Inflammatory macrophage treated with lipopolysaccharide for 1 hour (primary cell): ENCODE data around the gene ARHGAP10.
A peak's percentile ranks its signal among the peaks of the same experiment; 100 is the strongest.

Source experiments
- DNase-seq, 2 donors: peaks; one replicate each; pipeline ENCODE4 v3.0.0-alpha.2; 2020 to 2022

The ARHGAP10 gene

DNA sequence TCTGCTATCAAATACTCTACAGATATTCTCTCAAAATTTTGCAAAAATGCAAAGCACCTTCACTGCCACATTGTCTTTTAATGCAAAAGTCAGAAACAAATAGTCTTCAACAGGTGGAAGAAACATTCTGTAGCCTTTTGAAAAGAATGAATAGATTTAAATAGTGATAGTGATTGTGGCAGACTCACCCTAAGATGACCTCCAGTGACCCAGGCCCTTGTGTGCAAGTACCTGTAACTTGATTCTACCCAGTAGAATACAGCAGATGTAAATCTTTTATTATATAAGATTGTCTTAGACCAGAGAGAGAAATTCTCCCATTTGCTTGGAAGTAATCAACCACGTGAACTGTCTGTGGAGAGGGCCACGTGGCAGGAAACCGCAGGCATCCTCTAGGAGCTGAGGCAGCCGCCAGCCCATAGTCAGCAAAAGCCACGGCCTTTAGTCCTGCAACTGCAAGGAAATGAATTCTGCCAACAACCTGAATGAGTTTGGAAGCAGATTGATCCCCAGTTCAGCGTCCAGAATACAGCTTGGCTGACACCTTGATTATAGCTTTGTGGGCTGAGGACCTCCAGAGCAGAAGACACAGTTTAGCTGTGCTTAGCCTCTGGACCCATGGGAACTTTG lies 272.5 kb downstream of the ARHGAP10 start:
- DNase-seq = no peak

DNA sequence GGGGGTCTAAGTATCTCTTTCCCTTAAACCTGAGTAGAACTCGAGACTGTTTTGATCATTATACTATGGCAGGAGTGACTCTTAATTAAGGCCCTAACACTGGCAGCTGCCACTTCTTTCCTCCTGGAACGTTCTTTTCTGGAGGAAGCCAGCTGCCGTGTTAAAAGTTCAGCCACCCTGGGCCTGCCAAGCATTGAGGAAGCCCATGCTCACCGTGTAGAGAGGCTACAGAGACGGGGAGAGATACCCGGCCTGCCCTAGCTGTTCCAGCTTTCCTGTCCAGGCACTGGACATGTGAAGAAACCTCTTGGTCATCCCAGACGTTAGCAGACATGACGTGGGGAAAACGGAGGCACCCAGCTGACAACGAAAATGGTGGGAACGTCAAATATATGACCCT lies 274.1 kb downstream of the ARHGAP10 start:
- no peak for DNase-seq

- peak; percentile 70 to 79 for DNase-seq
Observed at GRCh38 chr4:148007314-148007760, 275.4 kb downstream of the ARHGAP10 start.

GRCh38 chr4:148007792-148008191 lies 275.9 kb downstream of the ARHGAP10 start:
- DNase-seq = peak; percentile 70 to 80

DNA sequence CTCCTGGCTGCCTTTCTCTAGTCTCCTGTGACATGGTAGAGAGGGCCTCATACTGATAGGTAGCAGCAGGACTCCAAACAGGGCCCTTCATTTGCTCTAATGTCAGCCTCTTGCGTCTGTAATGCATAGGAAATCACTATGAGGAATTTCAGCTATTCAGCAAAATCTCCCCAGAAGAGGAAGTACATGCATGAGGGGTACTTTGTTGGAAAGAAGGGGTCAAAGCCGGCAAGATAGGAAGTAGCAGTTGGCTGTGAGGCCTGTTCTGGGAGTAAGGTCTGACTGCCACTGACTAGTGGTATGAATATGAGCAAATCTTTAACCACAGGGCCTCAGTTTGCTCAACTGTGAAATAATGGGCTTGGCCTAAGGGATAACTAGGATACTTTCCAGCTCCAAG lies 283.2 kb downstream of the ARHGAP10 start:
- DNase-seq = peak; percentile 23 to 40

- no peak for DNase-seq
Observed at GRCh38 chr4:148015468-148015867, 283.6 kb downstream of the ARHGAP10 start.

- DNase-seq = no peak
Observed at GRCh38 chr4:148016063-148016637, 284.3 kb downstream of the ARHGAP10 start.

DNA sequence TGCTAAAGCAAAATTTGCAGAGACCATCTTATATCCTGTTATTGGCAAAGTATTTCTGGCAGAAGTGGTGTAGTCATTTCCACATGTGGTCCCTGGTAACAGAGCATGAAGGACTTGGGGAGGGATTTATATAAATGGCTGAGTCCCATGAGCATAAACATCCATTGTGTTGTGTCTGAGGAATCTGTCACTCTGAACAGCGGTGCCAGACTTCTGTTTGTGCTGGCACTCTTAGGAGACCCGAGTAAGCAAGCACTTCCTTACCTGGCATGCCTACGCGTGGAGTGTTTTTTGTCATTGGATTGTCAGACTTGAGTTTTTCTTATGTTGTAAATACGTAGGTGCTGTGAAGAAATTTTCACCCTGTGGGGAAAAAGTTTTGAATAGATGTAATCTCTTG lies 285.9 kb downstream of the ARHGAP10 start:
- no peak for DNase-seq

- DNase-seq = no peak
Observed at GRCh38 chr4:148021686-148022085, 289.8 kb downstream of the ARHGAP10 start.

DNA sequence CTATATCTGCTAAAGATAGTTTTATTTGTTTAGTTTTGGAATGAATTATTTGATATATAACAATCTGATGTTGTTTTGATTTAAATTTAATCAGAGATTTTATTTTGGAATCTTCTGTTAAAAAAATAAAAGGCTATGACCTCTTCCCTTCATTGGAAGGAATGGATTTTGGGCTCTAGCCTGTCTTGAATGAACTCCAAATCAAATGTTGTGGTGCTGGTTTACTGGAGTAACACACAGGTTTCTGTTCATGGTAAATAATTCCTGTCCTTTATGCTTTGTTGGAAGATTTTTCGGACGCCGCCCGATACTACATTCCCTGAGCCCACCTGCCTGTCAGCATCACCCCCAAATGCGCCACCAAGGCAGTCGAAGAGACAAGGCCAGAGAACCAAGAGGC lies 291.1 kb downstream of the ARHGAP10 start:
- DNase-seq = no peak

DNA sequence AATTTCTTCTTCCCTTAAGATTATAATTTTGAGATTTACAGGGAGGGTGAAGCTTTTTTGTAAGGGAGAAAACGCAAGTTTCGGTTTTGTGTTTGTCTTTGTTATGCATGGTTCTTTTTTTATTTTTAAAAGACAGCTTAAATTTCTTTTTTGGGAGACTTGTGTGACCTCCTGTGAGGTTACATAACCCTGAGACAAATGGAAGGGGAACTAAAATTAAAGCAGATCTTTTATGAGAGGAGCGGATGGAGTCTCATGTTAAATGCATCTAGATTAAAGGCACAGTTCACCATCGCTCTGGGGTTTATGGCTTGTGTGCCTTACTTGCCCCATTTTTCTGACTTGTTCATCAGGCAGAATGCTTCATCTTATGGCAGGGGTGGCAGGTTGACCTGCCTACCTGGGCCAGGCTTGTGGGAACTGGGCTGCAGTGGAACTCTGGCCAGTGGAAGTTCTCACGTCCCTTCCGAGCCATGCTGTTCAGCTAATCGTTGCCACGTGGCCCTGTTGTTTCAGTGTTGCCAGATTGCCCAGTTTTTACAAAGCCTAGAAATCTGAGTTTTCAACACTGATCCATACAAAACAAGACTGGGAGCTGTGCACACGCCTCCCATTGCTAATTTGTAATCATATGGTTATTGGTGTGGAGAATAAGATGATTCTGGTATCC lies 291.8 kb downstream of the ARHGAP10 start:
- no peak for DNase-seq

DNA sequence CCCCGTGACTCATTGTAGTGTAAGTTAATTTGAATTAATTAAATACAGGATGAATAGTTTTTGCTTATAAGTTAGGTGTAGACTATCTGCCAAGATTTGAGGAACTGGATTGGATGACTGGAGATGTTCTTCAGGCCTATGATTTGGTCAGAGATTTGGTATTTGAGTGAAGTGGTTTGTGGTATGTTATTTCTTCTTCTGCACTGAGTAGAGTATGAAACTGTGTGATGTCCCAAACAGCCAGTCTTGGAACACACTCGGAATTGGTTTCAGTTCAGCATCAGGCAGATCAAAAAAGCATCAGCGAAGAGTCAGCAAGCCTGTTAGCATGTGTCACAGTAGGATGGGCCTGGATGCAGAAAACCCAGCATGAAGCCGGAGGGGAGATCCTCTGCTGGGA lies 294.1 kb downstream of the ARHGAP10 start:
- no peak for DNase-seq

DNA sequence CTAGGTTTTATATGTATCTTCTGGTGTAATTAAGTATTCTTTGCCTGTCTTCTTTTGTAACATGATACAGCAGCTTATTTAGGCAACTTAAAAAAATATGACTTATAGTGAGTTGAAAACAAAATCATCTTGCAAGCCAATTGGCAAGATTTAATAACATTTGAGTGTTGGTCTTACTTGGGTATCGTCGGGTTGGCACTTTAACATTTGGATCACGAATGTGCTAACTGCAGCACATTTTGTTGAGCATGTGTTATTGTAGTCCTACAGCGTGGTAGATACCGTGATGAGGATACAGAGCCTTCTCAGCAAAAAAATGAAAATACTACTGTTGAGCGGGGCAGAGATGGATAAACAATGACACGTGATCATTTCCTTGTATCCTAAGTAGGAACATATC lies 295.3 kb downstream of the ARHGAP10 start:
- no peak for DNase-seq

GRCh38 chr4:148029781-148030180 lies 297.9 kb downstream of the ARHGAP10 start:
- peak in 1 of 2 donors; percentile 20 for DNase-seq

GRCh38 chr4:148030193-148030873 lies 298.4 kb downstream of the ARHGAP10 start:
- DNase-seq = peak; percentile 45 to 47

GRCh38 chr4:148034813-148035212 lies 302.9 kb downstream of the ARHGAP10 start:
- DNase-seq = no peak

DNA sequence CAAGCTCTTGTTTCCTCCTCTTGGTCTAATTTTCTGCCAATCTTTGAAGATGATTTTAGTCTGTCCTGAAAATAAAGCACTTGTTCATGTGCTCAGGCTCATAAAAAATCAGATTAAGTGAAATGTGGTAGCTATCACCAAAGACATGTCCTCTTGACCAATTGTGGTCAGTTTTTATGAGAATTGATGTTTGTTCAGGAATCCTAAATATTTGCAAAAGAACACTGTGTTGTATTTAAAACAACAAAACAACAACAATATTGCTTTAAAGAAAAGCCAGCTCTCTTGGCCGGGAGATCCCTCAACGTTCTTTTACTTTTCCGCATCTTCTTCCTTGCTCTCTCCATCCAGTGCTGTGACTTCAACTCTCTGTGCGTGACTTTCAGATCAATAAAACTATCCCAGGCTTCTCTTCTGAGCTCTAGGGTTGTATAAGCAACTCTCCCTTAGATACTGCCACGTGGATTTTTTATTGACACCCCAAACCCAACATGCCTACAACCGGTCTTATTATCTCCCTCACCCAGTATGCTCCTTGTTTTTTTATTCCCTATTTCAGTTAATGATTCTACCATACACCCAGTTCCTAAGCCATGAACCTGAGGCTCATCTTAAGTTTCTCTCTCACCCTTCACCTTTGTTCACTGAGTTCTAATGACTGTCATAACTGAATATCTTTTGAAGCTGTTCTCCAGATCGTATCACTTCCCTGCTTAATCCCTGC lies 309.9 kb downstream of the ARHGAP10 start:
- DNase-seq = no peak

DNA sequence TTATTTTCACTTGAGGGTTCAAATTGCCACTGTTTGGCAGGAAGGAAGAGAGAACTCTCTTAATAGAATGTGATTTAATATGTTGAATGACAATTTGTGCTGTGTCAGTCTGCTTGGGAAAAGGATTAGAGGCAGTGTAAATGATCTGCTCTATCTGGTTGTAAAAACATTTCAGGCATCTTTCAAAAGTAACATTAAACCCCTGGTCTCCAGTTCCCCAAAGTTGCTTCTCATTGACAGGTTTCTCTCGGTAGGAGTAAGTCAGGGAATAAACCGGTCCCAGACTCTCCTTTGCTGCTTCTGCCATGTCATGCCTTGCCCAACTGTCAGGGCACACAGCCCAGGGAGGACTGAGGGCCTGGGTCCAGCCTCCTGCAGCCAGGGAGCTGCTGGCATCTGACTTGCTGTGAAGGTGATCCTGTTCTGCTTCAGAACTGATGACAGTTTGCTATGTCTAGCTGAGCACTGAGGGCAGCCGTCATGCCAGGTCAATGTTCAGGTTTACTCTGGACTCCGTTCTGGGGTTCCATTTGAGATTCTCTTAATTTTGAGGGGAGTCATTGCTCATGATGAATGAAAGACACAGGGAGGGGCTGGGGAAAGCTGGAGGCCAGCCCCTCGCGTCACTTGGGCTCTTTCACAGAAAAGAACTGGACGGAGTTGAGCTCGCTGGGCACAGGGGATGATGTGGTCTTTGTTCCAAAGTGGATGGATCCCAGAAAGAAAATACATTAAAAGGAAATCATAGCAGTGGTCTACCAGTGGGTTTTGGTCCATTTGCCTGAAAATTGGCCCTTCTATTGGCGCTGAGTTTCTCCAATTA lies 312.4 kb downstream of the ARHGAP10 start:
- no peak for DNase-seq

DNA sequence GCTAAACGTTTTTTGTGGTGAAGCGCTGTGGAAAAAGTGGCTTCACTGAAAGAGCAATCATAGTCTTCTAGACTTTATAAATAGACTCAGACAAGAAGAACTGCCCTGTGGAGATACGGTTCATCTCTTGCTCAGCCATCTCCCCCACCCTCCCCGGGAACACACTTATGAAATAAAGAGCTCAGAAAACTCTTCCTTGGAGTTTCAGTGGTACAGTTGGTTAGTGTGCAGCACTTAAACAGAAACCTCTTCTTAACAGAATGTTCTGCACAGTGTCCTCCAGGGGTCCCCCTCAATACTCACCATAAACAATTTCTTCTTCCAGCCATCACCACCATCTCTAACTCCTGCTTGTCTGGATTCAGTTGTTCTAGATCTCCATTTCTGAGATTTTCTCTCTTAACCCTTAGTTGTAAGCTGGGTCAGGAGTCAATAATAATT lies 313.0 kb downstream of the ARHGAP10 start:
- no peak for DNase-seq

DNA sequence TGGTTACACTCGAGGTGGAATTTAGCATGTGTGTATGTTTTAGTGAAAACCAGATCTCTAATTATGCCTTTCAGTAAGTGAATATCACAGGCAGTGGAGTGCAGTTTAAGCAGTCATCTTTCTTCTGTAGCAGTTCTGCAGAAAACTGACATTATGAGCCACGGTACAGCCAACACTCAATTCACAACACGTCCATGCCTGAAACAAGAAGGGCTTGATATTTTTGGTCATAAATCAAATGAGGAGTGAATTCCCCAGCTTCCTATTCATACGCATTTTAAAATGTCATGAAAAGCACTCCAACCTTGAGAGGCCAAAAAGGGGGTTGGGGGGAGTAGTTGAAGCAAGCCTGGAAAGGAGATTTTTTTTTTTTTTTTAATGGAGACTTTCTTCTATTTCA lies 316.7 kb downstream of the ARHGAP10 start:
- no peak for DNase-seq

DNA sequence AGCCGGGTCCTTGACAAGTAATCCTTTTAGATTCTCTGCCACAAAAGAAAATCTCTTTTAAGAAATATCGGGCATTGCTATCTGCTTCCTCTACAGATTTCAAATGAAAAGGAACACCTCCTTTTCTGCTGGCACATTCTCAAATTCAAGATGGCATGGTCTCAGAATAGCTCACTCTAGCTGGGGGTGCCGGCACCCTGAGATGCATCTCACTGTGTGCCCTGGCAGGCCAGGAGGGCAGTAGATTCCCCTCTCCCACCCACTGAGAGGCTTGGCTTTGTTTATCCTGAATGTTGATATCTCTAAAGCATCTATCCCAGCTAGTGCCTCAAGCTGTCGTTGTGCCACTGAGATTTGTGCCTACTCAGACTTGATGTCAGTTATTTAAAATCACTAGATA lies 319.5 kb downstream of the ARHGAP10 start:
- no peak for DNase-seq

GRCh38 chr4:148052448-148052847 lies 320.6 kb downstream of the ARHGAP10 start:
- no peak for DNase-seq
